GM23248 (cell line): ENCODE data around the gene RGMA.

Experiments
- EZH2 ChIP-seq: fragments of 200-600 bp; sonication (generic); IDR thresholded peaks from 2 replicates; pipeline ENCODE4 v1.6.1; 2018; ENCODE audit warnings: antibody characterized with exemption, mild to moderate bottlenecking; ENCODE audit not compliant: insufficient read depth, poor library complexity, severe bottlenecking
- EZH2phosphoT487 ChIP-seq: fragments of 200-600 bp; sonication (generic); IDR thresholded peaks from 2 replicates; pipeline ENCODE4 v1.6.1; 2018; ENCODE audit warnings: antibody characterized with exemption, moderate library complexity, mild to moderate bottlenecking, low read depth; ENCODE audit not compliant: insufficient read depth

GRCh38 chr15:93127286-93127685 lies 38.3 kb upstream of the RGMA start:
- no peak for TF ChIP-seq EZH2phosphoT487
- no peak for TF ChIP-seq EZH2
